Measurements from ENCODE around the gene UBL4B.
A peak's percentile ranks its signal among the peaks of the same experiment; 100 is the strongest.

The UBL4B gene

DNA sequence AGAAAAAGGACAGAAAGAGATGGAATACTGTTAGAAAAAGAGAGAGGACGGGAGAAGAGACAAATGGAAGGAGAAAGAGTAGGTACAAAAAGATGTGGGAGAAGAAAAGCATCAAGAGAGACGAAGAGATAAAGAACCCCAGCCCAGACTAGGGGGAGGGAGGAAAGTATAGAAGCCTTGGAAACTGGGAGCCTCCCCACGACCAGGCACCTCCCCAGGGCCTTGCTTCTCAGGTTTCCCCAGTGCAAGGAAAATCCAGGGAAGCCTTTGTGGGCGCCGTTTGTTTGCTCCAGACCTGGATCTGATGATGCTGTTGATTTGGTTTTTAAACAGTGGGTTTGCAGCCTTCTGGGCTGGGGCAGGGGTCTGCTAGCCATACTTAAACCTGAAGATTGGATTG lies 26.6 kb upstream of the UBL4B start:
- no peak for DNase-seq

DNA sequence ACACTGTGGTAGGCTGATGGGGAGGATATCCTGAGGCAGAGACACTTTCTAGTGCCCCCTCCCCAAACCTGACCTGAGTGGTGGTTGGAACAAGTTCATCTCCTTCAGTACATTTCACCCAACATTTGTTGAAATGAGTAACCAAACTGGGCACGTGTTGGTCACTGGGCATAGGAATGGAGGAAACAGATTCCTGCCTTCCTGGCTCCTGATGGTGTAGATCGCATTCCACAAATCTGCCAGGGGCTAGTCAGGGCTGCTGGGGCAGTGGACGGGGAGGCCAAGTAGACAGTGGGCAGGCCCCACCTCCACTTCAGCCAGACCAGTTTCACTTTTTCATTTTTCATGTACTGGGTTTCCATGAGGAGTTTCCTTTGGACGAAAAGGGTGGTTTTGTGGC lies 25.3 kb upstream of the UBL4B start:
- DNase-seq = no peak

DNA sequence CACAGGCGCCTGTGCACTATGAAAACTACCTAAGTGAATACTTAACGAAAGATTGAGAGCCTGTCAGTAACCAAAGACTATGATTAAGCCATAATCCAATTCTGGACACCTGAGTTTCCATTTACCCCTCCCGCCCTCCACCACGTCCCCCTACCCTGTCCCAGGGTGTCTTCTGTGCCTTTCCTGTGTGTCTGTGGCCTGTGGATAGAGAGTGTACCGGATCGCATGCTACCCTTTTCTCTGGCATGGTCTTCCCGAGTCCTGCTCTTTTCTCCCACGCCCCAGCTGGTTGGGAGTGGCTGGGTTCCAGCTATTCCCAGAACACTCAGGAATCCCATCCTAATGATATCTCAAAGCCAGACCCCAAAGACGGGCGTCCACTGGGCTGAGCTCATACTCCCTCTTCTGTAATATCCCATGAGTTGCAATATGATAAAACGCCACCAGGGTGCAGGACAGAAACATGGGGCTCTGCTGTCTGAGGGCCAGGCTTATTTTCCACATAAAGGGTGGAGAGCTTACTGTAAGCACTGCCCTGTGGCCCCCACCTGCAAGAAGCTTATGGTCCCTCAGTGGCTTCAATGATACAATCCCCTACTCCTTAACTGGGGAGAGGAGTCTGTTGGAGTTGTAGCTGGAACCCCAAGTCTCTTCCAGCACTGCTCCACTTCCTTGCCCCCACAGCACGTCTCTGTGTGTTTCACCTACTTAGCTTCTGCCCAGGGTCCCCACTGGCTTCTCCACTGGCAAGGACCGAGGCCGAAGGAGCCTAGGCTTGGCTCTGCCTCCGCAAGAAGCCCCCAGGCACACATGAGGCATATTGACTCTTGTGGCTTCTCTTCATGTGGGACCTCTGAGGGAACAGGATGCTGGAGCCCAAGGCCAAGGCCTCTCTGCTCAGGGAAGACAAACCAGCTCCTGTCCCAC lies 24.2 kb upstream of the UBL4B start:
- no peak for DNase-seq

DNA sequence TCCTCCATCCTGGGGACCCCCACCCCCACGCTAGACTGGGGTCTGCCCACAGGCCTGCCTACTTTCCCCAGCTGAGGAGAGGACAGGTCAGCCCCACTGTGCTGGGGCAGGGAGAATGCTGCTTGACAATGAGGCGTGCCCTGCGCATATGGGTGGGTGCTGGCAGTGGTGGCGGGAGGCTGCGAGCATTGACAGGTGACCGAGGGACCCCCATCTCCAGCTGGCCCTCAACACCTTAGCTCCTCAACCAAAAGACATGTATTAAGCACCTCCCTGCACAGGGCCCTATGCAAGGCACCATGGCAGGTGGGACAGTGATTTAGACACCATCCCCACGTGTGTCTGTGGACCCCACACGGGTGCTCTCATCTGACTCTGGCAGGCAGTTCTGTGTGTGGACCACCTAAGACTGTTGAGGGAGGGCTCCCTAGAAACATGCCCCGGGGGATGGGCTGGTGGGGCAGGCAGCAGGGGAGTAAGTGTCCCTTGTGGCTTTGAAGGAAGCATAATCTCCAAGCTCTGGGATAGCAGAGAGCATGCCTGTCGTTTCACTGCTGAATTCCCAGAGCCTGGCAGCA lies 23.4 kb upstream of the UBL4B start:
- no peak for DNase-seq

DNA sequence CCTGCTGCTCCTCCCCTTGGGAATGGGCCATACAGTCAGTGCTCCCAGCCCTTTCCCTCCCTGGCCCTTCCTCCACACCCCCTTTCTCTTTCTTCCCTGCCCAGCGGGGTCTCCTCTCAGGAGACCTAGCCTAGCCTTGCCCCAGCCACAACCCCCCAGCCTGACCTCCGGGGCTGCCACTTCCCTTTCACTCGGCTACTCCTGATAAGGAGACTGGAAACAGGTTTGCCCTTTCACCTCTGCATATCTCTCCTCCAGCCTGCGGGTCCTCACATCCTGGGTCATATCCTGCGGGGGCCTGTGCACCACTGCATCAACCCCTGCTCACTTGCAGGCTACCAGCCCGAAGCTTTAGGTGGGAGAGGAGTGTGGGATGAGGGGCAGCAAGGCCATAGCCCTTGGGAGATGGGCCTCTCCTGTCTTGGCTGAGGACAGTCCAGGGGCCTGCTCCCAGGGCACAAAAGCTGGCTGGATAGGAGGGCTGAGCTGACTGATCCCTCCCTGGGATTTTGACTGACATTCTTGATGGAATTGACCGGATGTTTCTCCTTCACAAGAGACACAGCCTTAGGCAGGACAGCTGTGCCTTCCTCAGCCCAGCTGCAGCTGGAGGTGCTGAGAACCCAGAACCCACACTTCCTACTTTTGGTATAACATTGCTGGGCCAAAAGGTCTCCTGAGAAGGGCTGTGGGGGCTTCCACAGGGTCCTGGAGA lies 22.5 kb upstream of the UBL4B start:
- no peak for DNase-seq

DNA sequence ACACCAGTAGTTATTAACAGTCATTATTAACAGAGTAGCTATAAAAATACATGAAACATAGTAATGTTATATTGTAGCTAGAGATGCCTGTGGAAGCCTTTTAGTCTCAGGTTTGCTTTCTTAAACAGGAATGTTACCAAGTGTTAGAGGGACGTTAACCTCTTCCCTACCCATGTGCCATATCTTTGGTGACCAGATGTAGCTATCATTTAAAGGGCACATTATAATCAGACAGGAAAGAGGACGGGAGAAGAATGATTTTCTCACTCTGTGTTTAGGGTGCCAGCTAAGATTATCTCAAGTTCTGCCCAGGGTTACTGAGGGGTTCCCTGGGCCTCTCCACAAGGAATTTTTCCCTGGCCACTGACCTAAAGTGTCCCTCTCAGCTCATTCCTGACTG lies 20.9 kb upstream of the UBL4B start:
- no peak for DNase-seq

DNA sequence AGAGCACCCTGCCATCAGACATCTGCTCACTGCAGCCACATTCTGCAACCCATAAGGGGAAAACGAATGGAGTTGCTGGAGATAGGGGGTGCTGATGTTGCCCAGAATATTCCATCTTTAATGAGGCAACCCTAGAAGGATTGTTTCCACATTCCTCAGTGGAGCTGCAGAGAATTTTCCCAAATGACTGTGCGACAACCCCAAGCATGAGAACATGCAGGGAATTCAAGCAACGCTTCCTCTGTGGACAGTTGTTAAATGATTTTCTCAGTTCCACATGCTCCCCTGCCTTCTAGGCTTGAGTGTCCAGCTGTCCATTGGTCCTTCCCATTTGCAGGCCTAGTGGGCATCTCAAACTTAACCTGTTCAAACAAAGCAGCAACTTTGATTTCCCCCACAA lies 20.5 kb upstream of the UBL4B start:
- no peak for DNase-seq

DNA sequence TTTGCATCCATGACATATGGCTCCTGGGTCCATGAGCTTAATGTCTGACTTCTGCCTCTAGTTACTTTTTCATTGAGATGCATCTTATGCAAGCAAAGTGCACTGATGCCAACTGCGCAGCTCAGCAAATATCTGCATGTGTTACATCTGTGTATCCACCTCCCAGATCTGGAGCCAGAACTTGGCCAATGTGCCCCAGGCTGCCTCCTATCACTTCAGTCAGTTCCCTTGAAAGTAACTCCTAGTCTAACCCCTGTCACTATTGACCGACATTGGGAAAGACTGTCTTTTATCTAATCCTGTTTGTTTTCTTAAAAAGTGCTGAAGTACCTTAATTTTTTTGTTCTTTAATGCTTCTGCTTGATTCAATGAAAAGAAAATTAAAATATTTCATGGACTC lies 19.3 kb upstream of the UBL4B start:
- DNase-seq = no peak

DNA sequence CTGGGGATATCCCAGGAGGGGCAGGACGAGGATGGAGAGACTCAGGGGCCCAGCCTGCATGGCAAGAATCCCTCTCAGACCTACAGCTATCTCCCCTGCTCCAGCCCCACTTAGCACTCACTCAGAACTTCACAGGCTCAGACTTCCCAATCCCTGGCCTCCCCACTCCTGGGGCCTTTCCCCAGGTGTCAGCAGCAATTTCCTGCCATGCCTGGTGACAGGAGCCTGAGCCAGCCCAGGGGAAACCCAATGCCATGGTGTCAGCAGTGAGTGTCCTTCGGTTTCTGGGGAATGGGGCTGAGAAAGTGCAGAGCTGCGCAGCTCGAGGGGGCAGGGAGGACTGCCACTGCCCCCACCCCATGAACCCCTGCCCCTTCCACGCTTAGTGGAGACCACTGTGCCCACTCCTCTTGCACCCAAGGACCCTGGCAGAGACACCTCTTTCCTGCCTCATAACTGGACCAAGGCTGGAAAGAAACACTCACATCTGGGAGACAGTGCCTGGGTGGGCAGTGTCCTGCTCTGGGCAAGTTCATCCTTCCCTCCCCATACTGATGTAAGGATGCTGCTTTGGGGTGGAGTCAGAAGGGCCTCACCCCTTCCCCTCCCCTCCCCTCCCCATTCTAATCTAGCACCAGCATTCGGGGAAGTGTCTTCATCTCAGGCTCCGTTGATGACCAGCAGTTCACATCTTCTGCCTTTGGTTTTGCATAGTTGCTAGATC lies 17.1 kb upstream of the UBL4B start:
- DNase-seq = no peak

DNA sequence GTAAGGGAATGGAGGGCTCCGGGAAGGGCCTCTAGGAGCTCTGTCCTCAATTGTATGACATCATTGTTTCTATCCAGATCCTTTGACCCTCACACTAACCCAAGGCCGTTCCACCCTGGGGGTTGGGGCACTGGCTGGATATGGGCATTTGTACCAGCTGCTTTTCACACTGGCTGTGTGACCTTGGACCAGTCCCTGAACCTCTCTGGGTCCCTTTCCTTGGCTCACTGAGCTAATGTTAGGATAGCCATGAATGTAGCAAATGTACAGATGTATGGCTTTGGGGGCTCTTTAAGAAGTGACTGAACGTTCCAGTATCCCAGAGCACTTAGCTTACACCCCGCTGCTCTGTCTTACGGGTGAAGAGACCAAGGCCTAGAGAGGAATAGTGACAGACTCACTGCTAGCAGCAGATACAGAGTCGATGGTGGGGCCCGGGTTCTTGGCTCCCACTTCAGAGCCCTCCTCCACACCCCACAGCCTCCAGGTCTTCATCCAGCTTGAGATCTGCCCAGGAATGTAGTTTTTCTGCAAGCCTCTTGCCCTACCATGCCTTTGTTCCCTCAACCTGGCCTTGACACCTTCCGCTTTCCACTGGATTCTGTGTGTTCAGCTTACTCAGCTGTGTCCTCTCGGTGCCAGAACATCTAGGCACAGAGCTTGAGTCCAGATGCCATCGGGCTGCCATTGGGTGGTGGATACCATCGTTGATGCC lies 14.6 kb upstream of the UBL4B start:
- DNase-seq = no peak

DNA sequence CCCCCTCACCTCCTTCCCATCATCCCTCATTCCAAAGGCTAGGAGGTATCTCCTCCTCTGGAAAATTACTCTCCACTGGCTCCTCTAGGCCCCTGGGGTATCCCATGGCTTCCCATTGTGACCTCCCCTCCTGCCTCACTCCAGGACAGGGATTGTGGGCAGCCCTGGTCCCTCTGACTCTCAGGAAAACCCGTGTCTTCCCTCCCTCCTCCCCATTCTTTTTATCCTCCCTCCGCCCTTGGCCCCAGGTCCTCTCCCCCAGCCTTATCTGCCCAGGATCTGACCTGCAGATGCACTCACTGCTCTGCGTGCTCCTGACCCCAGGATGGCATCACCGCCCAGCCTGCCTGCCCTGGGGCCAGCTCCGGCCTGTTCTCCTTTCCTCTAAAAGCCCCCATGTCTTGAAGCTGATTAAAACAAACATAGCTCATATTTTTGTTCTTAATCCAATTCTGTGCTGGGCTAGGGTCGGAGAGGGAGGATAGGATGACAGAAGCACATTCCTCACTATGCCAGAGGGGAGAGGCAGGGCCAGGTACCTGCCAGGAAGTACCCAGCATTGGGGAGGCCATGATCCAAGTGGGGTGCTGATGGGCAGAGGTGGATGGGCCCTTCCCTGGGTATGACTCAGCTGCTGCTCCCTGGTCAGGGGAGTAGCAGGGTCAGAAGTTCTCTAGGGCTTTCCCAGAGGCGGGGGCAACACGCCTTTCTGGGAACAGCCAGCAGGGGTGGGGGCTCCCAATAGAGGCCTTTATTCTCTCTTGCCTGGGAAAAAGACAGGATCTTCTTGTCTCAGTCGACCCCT lies 13.8 kb upstream of the UBL4B start:
- no peak for DNase-seq

DNA sequence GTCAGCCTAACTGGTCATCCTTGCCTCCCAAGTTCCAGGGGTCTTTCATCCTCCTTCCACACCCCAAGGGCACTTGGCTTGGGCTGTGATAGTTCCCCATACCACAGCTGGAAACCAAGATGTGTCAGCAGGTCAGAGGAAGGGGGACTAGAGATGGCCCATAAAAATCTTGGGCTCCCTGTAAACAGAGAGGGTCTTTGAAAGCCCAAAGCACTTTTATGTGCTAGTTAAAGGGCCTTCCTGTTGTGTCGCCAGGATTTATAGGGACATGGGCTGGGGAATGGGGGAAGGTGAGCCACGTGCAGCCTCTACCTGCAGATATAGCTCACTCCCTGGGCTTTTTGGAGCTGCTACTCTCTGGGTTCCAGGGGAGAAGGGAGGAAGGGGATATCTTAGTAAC lies 11.9 kb upstream of the UBL4B start:
- no peak for DNase-seq

DNA sequence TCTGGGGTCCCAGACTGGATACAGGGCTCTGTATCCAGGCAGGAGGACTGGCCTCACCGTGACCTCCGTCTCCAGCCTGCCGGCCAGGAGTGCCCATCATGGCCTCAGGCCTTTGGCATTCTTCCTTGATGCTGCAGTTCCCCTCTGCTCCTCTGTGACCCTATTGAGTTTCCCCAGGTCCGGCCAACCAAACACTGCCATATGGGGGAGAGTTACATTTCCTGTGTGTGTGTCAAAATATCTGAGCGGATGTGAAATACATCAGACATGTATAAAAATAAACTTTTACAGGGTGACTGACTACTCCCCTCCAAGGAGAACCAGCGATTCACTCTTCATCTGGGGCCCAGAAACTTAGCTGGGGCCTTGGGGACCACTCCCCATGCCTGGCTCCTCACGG lies 10.2 kb upstream of the UBL4B start:
- no peak for DNase-seq

DNA sequence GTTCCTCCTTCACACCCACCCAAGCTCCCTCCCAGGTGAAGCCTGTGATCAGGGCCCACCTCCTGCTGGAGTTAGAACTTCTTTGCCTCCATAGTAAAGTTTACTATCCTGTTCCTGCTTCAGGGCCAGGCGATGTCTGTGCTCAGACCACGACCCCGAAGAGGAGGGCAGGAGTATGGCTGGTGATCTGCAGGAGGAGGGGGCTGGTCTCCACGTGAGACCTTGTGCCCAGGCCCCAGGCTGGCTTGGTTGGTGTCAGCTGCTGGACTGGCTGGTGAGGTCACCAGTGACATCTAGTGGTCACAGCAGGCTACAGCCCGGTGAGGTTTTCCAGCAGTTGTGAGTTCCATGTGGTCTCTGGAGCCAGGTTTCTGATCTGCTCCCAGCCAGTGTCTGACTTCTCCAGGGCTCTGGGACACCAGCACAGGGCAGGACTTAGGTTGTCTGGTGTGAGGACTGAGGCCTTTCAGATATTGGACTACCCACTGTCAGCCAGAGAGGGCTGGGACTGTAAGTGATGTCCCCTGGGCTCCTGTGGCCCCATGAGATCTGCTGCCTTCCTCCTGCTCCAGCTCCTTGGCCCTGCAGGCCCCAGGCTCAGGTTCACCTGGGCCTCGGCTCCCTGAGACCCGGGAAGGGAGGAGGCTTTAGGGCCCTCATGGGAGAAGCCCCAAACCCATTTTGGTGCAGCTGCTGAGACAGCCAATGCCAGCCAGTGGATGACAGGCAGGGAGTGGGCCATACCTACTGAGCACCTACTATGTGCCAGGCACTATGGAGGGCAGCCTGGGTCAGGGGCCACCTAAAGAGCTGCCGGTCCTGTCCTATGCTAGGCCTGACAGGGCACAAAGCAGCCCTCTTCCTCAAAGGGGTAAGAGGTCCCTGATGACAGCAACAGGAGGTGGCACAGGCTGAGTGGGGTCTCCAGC lies 6.0 kb upstream of the UBL4B start:
- peak; percentile 62 for DNase-seq

DNA sequence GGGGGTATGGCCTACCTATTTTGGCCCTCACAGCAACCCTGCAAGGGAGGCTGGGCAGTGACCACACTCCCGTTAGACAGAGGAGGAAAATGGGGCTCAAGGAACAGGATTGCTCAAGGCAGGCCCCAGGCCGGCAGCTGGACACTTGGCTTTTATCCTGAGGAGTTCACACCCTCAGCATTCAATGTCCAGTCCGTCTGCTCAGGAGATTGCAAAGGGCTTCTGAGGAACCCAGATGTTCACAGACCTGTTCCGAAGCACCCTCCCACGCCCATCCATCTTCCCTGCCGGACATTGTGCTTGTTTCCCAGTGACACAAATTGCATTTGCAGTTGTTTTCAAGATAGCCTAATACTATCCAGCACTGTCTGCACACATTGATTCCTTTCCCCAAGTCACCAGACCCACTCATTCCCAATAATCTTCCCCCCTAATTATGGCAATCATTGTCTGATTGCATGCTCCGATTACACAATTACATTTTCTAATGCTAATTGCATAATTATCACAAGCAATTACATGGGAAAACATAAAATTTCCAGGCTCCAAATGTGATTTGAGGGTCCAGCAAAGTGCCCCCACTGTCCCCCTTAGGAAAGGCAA lies 4.3 kb upstream of the UBL4B start:
- no peak for DNase-seq

DNA sequence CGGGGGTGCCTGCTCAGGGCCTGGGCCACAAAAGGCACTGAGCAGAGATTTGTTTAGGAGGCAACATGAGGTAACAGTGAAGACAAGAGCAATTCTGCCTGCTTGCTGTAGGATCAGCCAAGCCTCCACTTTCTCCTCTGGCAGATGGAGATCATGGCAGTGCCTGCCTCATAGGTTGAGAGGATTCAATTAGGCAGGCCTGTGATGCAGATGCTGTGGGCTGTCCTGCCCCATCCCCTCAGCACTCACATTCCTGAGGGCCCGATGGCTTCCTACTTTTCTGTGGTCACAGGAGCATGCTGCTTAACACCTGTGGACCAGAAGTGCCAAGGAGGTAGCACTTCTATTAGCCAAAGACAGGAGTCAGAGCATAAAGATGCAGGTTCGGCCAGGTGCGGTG lies 1.2 kb upstream of the UBL4B start:
- DNase-seq = no peak

DNA sequence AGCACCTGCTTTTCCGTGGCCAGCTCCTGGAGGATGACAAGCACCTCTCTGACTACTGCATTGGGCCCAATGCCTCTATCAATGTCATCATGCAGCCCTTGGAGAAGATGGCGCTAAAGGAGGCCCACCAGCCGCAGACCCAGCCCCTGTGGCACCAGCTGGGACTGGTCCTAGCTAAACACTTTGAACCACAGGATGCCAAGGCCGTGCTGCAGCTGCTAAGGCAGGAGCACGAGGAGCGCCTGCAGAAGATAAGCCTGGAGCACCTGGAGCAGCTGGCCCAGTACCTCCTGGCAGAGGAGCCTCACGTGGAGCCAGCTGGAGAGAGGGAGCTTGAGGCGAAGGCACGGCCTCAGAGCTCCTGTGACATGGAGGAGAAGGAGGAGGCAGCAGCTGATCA lies 413 bp downstream of the UBL4B start:
- no peak for DNase-seq

DNA sequence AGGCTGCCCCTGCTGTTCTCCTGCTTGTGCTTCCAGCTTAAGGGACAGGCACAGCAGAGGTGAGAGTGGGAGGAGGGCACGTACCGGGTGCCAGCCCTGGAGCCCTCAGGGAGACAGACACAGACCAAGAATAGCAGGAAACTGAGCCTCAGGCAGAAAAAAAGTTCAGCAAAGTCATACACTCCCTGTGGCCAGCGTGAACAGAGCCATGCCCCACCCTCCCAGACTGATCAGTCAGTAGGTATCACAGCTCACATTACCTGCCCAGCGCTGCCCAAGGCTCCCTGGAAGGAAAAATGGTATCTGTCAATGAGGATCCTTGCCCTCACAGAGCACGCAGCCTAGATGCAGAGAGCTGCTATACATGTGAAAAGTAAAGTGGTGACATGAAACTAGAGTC lies 1.3 kb downstream of the UBL4B start:
- no peak for DNase-seq

DNA sequence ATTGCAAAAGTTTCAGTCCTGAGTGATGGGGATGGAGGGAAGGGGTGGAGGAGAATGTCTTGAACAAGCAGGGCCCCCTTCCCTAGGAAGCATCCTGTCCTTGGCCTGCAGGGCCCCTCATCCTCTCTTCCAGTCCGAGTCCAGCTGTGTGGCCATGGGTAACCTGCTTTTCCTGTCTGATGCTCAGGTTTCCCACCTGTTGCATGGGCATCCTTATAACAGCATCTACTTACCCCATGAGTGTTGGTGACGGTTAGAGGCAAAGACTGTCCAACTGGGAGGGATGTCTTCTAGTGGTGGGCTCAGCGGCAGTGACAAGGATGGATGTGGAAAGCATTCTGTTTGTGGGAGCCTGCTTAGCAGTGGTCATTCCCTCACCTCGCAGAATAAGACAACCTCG lies 1.9 kb downstream of the UBL4B start:
- DNase-seq = no peak

DNA sequence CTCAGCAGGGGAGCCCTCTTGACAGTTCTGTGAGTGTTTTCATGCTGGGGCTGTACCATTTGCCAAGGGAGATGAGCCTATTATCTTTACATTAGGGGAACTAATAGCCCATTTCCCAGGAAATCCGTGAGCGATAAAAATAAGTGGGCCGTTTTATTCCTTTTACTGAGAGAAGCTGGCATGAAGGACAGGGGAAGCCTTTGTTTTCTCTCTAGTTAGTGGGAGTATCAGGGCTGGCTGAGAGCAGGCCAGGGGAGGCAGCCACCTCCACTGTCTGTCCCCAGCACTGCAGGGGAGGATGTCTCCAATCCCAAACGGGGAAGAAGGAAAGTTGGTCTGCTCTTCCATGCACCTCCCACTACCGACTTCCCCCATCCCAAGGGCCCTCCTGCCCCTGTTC lies 2.5 kb downstream of the UBL4B start:
- DNase-seq = no peak
